GM21381 (cell line): ENCODE data around the gene SERPINE3.

ENCODE experiments used
- ATAC-seq: cut with Tn5 transposase; IDR thresholded peaks from one replicate; pipeline ENCODE4 v1.9.1; 2021; ENCODE audit warnings: mild to moderate bottlenecking, moderate library complexity; ENCODE audit not compliant: unreplicated experiment

The SERPINE3 gene

DNA sequence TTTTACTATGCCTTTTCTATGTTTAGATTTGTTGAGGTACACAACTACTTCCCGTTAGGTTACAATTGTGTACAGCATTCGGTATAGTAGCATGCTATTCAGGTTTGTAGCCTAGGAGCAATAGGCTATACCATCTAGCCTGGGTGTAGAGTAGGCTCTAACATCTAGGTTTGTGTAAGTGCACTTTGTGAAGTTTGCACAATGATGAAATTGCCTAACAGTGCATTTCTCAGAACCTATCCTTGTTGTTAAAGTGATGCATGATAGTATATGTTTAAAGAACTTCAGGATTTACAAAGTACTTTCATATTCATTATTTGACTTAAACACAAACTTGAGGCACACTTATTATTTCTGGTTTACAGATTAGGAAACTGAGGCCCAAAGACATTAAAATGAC lies 11.5 kb upstream of the SERPINE3 start:
- ATAC-seq: no peak

DNA sequence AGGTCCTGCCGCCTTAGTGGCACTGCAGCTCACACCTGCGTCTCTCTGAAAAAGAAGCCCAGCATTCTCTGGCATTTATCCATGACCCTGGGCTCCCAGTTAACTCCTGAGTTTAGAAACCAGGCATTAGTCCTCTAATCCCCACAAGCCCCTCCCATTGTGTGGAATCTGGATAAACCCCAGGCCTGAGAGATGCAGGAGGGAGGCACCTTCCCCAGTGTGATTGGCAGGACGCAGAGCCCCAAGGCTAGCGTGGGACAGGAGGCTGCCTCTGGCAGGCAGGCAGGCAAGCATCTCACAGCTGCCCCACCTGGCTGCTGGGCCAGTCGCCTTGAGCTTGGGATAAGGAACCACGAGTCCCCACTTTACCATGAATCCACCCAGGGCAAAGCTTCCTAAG lies 11.0 kb upstream of the SERPINE3 start:
- ATAC-seq: no peak

DNA sequence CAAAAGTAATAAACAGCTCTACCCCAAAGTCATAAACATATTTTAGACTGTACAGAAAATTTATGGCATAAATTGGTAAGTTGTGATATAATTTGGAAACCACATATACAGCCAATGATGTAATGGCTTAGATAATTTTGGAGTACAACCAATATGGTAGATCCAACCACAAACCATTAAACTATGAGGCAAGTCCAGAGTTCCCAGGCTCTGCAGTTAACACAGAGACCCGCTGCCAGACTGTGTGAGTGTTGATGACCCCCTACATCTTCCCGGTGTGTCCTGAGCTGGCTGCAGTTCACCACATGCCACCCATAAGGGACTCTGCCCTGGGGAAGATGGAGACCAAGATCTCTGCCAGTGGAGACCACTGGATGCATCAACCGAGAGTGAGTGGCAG lies 9.9 kb upstream of the SERPINE3 start:
- no peak for ATAC-seq

DNA sequence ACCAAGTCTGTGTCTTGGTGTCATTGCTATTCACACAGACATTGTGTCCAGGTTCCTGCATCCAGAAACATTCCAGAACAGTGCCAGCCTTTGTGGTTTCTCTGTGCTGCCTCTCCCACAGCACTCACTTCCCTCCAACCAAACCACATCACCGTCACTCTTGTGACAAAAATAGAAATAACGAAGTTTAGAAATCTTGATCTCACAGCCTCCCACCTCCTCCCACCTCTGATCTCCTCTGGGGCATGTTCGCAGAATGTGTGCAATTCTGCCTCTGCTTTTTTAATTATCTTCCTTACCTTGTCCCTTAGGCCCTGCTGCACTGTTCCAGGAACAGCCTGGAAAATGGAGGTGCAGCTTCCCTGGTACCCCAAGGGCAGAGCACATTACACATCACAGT lies 8.7 kb upstream of the SERPINE3 start:
- no peak for ATAC-seq

DNA sequence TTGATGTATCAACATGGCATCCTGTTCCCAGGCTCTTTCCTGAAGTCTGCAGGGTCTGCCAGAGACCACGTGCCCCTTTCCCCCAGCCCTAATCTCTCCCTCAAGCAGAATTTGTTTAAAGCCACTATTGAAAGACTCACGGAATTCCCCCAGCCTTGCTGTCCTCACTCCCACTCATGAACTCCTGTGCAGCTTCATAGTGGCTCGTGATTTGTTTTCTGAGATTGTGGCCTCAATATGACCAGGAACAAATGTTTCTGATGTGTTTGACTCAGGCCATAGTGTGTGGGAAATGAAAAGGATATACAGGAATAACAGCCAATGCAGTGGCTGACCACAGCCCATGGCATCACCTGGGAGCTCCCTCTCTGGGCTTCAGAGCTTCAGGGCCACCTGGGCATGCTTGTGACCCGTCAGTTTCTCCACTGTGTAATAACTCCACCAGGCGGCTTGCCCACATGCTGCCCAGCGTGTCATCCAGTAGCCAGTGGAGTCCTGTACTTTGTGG lies 8.1 kb upstream of the SERPINE3 start:
- ATAC-seq: no peak

DNA sequence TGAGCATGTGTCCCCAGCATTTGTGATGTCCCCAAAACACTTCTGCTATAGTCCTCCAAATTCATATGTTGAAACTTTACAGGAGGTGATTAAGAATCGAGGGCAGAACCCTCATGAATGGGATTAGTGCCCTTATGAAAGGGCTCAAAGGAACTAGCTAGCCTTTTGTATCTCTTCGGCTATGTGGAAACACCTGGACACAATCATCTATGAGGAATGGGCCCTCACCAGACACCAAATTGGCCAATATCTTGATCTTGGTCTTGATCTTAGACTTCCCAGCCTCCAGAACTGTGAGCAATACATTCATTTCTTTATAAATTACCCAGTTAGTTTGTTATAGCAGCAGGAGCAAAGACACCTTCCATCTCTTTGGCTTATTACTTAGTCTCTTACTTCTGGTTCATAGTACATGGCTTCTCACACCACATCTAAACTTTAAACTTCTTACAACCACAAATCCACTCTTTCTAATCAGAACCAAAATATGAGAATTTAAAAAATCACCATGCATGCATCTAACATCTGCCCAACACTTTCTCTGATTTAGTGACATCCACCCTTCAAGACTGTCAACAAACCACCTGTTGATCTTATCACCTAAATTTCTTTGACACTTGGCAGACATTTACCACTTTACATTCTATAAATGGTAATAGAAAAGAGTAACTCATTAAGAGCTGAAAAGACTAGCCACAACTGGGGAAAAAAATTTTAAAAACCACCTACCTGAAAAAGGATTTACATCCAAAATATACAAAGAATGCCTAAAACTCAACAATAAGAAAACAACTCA lies 6.7 kb upstream of the SERPINE3 start:
- ATAC-seq: no peak

DNA sequence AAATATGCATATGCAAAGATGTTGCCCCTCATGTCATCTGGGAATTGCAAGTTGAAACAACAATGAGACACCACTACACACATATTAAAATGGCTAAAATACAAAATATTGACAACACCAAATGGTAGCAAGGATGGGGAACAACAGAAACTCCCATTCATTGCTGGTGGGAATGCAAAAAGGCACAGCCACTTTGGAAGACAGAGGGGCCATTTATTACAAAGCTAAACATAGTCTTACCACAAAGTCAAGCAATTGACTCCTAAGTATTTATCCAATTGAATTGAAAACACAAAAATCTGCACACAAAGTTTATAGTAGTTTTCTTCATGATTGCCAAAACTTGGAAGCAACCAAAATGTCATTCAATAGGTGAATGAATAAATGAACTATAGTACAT lies 6.1 kb upstream of the SERPINE3 start:
- no peak for ATAC-seq

DNA sequence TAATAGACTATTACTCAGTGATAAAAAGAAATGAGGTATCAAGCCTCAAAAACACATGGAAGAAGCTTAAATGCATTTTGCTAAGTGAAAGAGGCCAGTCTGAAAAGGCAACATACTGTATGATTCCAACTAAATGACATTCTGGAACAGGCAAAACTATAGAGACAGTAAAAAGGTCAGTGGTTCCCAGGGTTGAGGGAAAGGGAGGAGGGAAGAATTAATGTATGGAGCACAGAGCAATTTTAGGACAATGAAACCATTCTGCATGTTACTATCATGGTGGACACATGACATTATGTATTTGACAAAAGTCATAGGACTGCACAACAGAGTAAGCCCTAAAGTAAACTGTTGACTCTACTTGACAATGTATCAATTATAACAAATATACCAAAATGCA lies 5.7 kb upstream of the SERPINE3 start:
- ATAC-seq: no peak

DNA sequence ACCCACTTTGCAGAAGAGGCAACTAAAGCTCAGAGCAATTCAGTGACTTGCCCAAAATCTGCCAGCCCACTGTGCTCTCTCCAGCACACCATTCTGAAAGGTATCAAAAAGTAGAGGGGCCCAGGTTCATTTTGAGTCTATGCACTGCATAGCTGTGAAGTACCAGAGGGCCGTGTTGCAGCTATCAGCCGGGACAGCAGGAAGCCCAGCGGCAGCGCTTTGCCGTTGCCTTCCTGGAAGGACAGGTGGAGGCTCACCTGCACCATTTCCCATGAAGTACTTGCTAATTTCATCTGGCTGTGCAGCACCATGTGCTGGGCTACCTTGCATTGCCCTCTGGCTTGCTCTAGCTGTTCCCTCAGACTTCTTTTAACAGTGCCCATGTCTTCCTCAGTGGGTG lies 2.7 kb upstream of the SERPINE3 start:
- ATAC-seq: no peak

DNA sequence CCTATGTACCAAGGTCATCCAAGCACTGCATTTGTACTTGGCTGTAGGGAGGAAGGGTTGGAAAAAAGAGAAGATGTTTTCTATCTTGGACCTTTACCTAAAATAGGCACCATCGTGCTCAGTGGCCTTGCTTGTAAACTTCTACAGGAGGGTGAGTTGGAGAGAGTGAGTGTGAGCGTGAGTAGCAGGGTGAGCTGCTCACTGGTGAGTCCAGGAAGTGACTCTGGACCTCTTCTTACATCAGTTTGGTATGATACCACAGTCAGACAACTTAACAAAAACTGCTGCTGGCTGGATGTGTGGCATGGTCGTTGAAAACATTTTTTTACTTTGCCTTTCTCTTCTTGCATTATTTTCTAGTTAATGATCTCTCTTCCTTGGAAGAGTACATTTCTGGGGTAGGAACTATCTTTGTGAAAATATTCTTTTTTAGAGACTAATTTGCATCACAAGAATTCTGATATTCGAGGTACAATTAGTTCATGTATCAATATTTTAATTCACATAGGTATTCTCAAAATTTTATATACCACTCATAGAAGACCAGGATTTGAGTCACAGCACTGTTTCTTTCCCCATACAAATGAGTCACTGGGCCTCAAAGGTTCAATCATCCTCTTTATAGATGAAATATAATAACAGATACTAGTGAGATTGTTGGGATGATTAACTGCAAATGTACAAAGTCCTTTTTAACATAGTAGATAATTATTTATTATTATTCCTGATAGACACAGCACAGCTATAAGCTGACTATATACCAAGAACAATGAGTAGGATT lies 651 bp downstream of the SERPINE3 start:
- ATAC-seq: no peak

DNA sequence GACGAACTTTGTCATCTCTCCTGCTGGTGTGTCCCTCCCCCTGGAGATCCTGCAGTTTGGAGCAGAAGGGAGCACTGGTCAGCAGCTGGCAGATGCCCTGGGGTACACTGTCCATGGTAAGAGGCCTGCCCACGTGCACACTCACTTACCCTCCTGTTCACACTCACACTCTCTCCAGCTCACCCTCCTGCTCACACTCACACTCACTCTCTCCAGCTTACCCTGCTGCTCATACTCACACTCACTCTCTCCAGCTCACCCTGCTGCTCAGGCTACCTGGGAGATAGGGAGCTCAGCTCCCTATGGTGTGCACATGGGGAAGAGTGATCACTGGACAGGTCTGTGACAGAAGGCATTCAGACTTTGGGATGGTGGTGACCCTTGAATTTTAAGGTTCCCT lies 1.7 kb downstream of the SERPINE3 start:
- ATAC-seq: no peak

DNA sequence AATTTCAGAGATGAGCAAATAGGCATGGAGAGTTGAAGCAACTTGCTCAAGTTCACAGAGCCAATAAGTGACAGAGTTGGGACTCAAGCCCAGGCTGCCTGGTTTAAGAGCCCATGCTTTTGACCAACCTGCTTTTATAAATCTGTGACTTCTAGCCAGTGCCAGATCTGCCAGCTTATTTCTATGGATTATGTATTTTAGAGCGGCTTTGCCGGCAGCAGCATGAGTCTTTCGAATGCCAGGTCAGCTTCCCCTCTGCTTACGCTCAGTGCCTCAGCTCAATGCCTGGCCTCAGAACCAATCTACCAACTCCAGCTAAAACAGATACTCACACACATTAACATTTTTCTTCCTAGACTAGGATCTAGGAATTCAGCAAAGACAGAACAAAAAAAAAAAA lies 2.3 kb downstream of the SERPINE3 start:
- no peak for ATAC-seq

DNA sequence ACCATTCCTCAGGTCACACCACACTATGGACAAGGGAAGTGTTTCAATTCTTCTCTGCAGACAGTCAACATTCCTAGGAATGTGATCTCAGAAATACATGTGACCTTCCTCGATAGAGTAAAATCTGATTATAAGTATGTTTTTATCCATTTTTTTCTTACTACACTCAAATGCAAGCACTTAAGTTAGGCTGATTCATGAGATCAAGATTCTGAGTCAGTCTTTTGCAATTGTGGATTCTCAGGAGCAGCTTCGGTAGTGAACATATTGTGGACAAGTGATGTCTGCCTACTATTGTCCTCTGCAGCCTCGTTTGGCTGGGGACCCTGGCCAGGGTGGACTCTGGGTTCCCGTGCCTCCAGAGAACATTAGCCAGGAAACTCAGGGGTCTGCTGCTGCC lies 3.2 kb downstream of the SERPINE3 start:
- ATAC-seq: no peak

DNA sequence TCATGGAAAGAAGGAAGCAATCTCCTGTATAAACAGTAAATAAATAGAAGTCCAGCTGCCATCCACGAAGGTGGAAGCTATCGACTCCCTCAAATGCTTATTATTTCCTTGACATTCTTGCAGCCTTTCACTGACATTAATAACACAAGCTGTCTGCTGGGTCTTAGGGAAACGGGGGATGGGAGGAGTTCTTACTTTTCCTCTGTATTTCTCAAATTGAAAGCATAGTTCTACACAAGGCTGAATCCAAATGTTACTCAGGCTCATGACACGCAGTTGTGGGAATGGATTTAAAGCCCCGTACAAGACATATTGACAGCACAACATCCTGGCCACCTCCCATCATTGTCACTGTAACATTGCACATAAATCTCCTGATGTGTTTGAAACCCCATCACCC lies 4.0 kb downstream of the SERPINE3 start:
- ATAC-seq: no peak

DNA sequence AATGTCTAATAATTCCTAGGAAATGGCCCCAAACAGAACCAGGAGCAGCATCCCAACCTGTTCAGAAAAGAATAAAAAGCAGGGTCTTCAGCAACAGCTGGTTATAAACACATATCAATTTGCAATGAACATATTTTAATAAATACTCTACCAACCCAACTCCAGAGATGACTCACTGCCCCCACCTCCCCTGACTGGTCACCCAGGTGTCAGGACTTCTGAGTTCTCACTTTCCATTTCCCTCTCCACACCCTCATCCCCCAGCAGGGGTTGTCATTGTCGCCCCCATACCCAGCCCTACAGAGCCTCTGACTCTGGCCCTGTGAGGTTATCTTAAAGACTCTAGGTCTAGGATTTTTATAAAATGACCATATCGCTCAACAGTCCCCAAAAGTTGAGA lies 6.9 kb downstream of the SERPINE3 start:
- no peak for ATAC-seq

DNA sequence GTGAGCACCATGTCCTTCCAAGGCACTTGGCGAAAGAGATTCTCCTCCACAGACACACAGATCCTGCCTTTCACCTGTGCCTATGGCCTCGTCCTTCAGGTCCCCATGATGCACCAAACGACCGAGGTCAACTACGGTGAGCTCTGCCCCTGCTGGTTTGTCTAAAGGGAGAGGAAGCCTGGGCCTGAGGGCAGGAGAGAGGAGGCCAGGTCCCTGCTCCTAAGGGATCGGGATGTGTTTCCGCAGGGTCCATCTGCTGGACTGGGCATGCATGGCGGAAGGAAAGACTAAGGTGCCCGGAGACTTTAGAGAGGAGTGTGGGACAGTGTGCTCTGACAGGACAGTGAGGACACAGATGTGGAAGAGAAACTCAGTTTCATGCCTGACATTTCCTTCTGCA lies 7.6 kb downstream of the SERPINE3 start:
- no peak for ATAC-seq

DNA sequence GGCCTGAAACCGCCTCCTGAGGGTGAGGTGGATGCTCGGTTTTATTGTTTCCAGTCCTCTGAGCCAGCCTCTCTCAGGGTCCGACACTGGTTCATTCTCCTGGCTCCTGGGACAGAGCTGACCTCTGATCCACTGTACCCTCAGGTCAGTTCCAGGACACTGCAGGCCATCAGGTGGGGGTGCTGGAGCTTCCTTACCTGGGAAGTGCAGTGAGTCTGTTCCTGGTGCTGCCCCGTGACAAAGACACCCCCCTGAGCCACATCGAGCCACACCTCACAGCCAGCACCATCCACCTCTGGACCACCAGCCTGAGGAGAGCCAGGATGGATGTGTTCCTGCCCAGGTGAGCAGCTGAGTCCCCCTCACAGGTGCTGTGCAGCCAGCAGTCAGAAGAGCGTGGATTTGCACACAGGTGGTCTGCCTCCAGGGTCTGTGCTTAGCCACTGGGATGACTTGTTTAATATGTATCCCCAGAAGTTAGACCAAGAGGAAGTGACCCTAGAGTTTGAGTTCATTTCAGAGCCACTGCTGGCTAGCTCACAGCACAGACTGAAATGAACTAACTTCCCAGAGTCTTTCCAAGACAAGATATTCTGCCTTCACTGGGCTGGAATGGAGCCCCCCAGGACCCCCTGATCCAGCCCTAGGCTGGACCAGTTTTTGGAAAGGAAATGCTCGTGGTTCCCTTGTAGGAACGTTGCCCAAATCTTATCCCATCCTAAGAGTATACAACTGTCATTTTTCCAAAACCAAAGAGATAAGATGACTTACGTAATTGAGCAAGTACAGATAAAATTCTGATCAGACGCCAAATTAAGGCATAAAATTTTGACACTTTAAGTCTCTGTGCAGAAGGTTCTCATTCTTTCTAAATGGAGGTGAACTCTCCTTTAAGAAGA lies 8.8 kb downstream of the SERPINE3 start:
- ATAC-seq: no peak

DNA sequence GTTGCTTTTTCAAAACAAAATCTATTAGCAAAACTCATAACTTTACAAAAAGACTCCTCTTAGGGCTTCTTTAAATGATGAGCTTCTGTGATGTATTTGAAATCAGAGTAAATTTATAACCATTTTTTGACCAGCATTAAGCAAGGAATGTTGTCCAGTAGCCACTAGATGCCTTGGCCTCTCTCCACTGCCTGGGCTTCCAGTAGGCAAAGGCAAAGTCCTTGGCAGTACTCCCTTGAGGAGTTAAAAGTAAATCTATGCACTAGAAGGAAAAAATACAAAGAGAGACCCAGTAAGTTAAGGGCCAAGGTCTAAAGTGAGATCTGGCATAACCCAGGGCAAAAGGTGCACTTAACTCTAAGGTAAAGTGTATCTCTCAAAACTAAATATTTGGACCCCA lies 9.5 kb downstream of the SERPINE3 start:
- ATAC-seq: no peak

DNA sequence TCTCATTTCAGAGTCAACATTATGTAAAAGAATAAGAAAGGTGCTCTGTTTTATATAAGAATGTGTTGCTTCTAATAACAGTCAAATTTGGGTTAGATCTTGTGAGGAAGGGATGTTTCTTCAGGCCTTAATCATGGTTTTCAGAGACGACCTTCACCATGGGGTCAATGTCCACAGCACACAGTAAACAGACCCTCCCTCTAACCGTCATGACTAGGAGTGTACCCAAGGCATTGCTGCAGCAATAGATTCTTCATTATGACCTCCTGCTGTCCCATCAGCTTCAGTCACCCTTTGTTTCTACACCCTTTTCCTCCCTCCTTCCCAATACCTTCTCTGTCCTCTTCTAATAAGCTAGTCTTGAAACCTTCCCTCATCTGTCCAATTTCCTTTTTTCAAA lies 15.7 kb downstream of the SERPINE3 start:
- ATAC-seq: no peak

DNA sequence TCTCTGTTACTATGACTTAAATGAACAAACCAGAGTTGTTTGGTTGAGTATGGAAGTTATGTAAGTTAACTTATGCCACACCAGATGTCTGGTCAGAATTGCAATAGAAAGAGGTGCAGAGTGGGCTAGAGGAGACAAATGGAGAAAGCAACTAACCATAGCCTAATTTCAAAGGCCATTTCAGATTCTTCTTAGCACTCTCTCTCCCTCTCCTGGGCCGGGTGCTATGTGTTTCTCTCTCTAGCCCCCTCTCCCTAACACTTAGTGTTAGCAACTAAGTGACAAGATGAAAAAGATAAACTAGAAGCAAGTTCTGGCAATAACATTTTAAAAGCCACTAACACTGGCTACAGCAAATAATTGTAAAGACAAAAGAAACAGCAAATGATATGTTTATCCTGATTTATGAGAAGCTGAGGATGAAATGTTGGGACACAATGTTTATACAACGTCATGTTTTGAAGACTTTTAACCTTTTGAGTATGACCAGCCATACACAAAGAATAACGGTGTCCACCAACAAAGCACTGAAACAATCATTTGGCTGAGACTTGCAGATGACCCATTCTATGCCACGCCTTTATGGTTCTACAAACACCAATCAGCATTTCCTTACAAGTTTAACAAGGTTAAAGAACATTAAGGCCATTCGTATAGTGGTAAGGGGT lies 18.6 kb downstream of the SERPINE3 start:
- no peak for ATAC-seq

DNA sequence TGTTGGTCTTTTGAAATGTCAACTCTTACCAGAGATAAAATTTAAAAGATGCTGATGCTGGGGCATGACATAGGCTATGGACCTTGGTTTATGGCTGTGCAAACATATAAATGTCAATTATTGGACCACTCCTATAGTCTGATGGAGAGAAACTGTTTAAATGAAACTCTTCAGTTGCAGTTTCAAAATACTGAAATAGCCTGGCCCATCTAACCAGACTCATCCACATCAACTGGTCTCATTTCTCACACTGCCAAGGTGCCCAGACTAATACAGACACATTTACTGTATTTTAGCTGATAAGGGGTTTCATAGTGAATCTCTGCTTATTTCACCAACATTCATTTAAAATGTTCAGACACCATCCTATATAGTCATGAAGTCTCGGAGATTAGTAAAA lies 19.9 kb downstream of the SERPINE3 start:
- no peak for ATAC-seq
